Effector memory CD4-positive, alpha-beta T cell (primary cell): ENCODE results near the gene KLF7.

Source experiments
- DNase-seq, 3 donors: peaks; one replicate each; pipeline ENCODE4 v3.0.0-alpha.2; 2020
- H3K27ac ChIP-seq: 2 replicates; pipeline ENCODE4 v1.7.0; 2013; ENCODE audit warnings: mild to moderate bottlenecking, low read length, moderate library complexity; ENCODE audit not compliant: insufficient read depth, poor library complexity, severe bottlenecking
- H3K27me3 ChIP-seq: replicated peaks from 2 replicates; pipeline ENCODE4 v1.7.0; 2013; ENCODE audit warnings: mild to moderate bottlenecking, low read length; ENCODE audit not compliant: insufficient read depth, control insufficient read depth, poor library complexity, severe bottlenecking
- H3K36me3 ChIP-seq: 2 replicates; pipeline ENCODE4 v1.7.0; 2013; ENCODE audit warnings: mild to moderate bottlenecking, low read length, moderate library complexity; ENCODE audit not compliant: control insufficient read depth, insufficient read depth
- H3K4me1 ChIP-seq: 2 replicates; pipeline ENCODE4 v1.7.0; 2013; ENCODE audit warnings: low read length, mild to moderate bottlenecking; ENCODE audit not compliant: control insufficient read depth, insufficient read depth, poor library complexity, severe bottlenecking
- H3K4me3 ChIP-seq: 2 replicates; pipeline ENCODE4 v1.7.0; 2013; ENCODE audit warnings: low read length, low read depth, mild to moderate bottlenecking; ENCODE audit not compliant: insufficient read depth, poor library complexity, severe bottlenecking
- H3K9me3 ChIP-seq: 2 replicates; pipeline ENCODE4 v1.7.0; 2013; ENCODE audit warnings: mild to moderate bottlenecking, low read length, moderate library complexity; ENCODE audit not compliant: control insufficient read depth

The KLF7 gene

DNA sequence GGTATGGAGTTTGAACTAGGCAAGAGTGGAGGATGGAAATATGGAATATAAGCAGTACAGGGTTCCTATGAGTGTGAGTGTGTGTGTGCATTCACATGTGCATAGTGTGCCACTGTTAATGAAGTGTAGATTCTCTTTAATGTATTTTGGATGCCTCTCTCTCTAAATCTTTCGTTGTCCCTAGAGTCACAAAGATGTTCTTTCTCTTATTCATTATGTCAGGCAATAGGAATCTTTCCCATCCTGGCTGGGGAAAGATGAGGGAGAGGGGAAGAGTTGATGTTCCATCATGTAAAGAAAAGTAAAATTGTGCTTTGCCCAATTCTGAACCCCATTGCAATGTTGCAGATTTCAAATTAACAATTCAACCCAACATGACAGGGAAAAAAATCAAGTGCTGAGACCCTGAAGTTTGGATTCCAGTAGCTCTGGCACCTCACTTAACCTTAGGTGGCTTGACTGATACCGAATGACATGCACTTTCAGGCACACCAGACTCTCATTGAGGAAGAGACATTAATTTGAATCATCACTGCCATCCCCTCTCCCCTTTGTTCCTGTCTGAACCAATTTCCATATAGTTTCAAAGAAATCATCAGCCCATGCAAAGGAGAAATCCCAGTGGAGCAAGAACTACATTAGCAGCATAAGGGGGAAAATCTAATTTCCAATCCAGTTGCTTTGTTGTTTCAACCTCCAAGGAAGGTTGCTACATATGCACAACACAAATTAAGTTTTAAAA is 28.0 kb downstream of the KLF7 start:
- Histone ChIP-seq H3K4me1 (peaks cover 32% of the 10 kb centered on the region), H3K4me3 (no peak overlapping the region), H3K27me3 (no peaks in the 10 kb centered on the region), H3K27ac (no peak overlapping the region), H3K9me3 (no peaks in the 10 kb centered on the region), H3K36me3 (no peaks in the 10 kb centered on the region)
- DNase-seq = no peak

DNA sequence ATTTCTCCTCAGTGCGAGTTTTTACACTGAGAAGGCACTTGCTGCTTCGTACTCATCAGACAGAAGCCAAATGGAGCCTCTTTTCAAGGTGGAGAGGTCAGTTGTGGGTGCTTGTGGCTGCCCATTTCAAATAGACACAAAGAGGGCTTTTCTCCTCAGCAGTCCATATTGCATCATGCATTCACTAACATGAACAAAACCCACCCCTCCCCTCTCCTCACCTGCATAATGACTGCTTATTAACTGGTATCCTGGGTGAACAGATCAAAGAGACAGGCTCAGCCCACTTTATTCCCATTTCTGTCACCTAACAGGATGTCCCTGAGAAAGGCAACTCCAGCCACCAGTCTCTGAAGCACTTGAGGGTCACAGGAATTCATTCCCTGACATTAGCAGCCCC is 28.9 kb downstream of the KLF7 start:
- H3K36me3 ChIP-seq = no peaks in the 10 kb centered on the region
- no peak for DNase-seq
- peaks cover 23% of the 10 kb centered on the region for H3K4me1 ChIP-seq
- no peak overlapping the region for H3K27ac ChIP-seq
- no peaks in the 10 kb centered on the region for H3K27me3 ChIP-seq
- H3K9me3 ChIP-seq = no peaks in the 10 kb centered on the region
- H3K4me3 ChIP-seq = no peak overlapping the region

DNA sequence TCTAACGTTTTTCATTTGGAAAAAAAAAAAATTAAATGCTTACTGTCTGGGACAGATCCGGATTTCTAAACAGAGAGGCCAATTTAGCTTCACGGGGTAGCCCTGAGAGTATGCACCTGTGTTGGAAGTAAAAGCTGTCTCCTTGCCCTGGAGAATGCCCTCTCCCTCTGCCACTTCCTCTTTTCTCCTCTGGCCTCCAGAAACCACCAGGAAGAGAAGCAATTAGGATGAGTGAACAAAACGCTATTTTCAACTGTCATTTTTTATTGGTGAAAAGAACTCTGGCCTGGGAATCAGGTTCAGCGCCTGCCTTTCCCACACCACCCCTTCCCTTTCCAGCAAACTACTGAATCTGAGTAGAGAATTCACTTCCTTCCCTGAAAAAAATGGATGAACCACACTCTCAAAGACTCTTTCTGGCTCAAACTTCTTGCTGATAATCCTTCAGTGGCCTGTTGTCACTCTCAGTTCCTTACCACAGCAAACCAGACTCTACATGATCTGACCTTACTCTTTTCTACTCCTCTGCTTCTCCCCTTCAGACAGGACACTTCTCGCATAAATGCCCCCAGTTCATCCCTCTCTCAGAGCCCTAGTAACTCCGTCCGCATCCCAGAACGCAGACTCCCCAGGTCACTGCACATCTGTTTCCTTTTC is 29.8 kb downstream of the KLF7 start:
- no peaks in the 10 kb centered on the region for H3K27me3 ChIP-seq
- DNase-seq = no peak
- H3K9me3 ChIP-seq = no peaks in the 10 kb centered on the region
- H3K27ac ChIP-seq = no peak overlapping the region
- no peak overlapping the region for H3K4me3 ChIP-seq
- peaks cover 14% of the 10 kb centered on the region for H3K4me1 ChIP-seq
- no peaks in the 10 kb centered on the region for H3K36me3 ChIP-seq

DNA sequence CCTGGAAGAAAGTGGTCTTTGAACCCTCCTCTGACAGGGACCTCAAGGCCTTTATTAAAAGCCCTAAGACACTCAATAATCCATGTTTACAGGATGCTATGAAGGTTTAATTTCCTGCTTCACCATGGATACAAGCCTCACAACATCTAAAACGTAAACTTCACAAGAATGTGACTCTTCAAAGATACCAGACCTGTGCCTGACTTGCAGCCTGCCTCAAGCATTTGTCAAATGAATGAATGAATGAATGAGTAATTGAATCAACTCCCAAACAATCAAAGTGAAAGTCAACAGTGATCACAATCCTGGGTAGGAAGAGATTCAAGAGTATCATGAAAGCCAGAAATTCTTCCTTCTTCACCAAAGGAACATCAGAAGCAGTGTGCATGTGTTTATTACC is 30.4 kb downstream of the KLF7 start:
- no peak for DNase-seq
- H3K36me3 ChIP-seq = no peaks in the 10 kb centered on the region
- no peaks in the 10 kb centered on the region for H3K27me3 ChIP-seq
- H3K9me3 ChIP-seq = no peaks in the 10 kb centered on the region
- H3K27ac ChIP-seq = no peak overlapping the region
- H3K4me3 ChIP-seq = no peak overlapping the region
- peaks cover 13% of the 10 kb centered on the region for H3K4me1 ChIP-seq

DNA sequence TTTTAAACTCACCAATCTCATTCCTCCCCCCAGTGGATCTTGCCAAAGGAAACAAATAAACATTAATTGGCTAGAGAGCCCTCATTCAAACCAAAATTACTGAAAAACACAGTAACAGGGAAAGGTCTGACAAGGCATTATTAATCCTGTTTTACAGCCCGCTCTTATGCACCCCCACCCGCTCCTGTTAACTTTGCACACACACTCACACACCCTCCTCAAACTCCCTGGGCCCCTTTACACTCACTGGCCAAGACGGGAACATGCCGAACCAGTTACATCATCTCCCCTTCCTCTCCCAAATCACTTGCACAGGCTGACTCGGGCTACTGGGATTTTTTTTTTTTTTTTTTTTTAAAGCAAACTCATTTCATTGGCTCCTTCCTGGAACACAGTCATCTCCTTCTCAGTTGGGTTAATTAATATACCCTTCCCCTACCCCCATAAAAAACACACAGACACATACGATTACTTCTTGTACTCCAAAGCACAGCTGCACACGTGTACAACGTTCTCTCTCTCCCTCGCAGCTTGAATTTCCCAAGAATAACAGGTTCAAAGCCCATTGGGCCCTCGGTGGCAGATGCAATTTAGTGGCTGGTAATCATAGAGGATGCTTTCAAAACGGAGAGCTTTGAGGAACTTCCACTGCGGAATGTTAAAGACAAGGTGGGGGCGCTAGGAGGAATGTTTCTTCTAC is 31.8 kb downstream of the KLF7 start:
- Histone ChIP-seq H3K27me3 (no peaks in the 10 kb centered on the region), H3K4me1 (peaks cover 13% of the 10 kb centered on the region), H3K4me3 (no peak overlapping the region), H3K36me3 (no peaks in the 10 kb centered on the region), H3K27ac (no peak overlapping the region), H3K9me3 (no peaks in the 10 kb centered on the region)
- no peak for DNase-seq

DNA sequence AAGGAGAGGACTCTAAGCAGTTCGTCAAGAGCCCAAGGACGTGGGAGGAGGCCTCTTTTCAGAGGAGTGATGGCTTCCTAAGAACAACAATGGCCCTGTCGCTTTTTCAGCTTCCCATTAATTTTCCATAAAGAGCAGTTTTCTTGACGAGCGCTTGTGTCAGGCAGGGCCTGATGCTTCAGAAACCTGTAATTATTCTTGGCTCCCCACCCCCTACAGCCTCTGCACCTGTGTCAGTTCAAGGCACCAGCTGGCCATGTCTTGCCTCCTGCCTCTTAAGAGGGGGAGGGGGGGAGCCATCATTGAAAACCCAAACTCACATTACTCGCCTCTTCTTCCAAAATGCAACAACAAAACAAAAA is 32.3 kb downstream of the KLF7 start:
- no peaks in the 10 kb centered on the region for H3K36me3 ChIP-seq
- no peaks in the 10 kb centered on the region for H3K9me3 ChIP-seq
- no peaks in the 10 kb centered on the region for H3K27me3 ChIP-seq
- no peak overlapping the region for H3K4me3 ChIP-seq
- H3K4me1 ChIP-seq = peaks cover 13% of the 10 kb centered on the region
- no peak overlapping the region for H3K27ac ChIP-seq
- DNase-seq = no peak

DNA sequence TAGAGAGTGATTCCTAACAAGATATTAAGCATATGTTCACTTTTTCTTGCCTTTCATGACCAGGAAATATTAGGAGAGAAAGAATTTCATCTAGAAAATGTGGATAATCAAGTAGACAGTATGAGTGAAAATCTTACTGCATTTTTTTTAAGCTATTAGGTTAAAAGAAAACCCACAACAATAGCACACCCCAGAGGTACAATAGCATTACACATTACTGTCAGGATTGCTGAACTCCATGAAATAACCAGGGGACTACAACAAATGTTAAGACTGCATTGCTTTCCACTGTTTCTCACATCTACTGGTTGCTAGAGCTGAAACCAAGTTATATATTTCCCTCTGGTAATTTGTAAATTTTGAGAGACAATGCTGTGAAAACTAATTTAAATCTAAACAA is 33.7 kb downstream of the KLF7 start:
- Histone ChIP-seq H3K36me3 (no peaks in the 10 kb centered on the region), H3K4me1 (peaks cover 13% of the 10 kb centered on the region), H3K9me3 (no peaks in the 10 kb centered on the region), H3K4me3 (no peak overlapping the region), H3K27ac (no peak overlapping the region), H3K27me3 (no peaks in the 10 kb centered on the region)
- no peak for DNase-seq

DNA sequence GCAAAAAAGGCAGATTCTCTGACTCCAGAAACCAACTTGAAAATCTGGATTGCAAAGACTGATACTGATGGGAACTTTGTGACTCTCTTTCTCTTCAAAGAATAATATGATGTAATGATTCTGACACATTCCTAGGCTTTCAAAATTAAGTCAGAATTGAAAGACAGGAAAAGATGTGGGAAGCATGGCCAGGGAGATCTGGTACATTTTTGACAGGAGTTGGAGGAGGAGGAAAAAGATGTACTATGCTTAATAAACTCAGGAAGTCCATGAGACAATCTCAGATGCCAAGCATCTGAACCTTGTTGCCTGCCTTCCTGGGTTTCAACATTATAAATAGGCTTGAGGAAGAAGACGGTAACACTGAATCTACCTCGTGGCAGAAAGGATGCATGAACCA is 34.2 kb downstream of the KLF7 start:
- H3K4me1 ChIP-seq = peaks cover 12% of the 10 kb centered on the region
- H3K27me3 ChIP-seq = no peaks in the 10 kb centered on the region
- H3K9me3 ChIP-seq = no peaks in the 10 kb centered on the region
- DNase-seq = no peak
- no peak overlapping the region for H3K4me3 ChIP-seq
- no peak overlapping the region for H3K27ac ChIP-seq
- no peaks in the 10 kb centered on the region for H3K36me3 ChIP-seq

DNA sequence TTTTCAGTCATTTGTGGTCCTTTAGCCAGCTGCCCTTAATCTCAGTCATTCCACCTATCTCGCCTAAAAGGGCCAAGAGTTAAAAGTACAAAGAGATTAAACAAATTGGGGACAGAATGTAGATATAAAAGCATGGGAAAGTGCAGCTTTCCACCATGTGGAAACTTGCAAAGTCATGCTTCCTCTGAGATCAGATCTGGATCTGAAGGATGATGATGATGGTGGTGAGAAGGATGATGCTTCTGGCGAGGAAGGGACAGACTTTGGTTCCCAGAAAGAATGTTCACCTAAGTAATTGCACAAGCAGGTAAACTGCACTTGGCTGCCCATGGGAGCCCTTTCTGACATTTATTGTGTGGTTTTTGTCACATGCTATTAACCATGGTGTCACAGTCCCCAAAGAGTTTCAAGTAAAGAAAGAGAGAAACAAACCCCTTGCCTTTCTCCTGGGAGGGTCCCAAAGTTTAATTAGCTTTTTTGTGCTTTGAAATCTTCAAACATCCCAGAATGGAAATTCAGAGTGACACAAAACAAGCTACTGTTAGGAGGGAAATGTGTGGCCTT is 34.7 kb downstream of the KLF7 start:
- Histone ChIP-seq H3K36me3 (no peaks in the 10 kb centered on the region), H3K4me1 (peaks cover 11% of the 10 kb centered on the region), H3K4me3 (no peak overlapping the region), H3K9me3 (no peaks in the 10 kb centered on the region), H3K27ac (no peak overlapping the region), H3K27me3 (no peaks in the 10 kb centered on the region)
- DNase-seq = no peak

DNA sequence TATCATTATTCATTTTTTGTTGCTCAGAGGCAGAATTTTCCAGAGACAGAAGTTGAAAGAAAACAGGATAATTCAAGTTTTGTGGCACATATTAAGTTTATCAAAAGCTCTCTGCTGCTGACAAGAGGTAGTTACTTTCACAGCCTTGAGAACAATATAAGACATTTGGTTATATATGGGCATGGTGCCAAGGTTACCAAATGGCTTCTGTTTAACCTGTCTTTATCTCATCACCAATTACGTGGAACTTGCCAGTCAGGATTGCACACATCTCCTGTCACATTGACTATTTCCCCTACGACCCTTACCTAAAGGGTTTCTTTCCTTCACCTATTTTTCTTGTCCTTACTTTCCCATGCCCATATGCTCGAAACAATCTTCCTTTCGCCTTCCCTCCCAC is 35.9 kb downstream of the KLF7 start:
- no peak overlapping the region for H3K27ac ChIP-seq
- peaks cover 5% of the 10 kb centered on the region for H3K4me1 ChIP-seq
- no peaks in the 10 kb centered on the region for H3K36me3 ChIP-seq
- H3K4me3 ChIP-seq = no peak overlapping the region
- no peaks in the 10 kb centered on the region for H3K27me3 ChIP-seq
- H3K9me3 ChIP-seq = no peaks in the 10 kb centered on the region
- DNase-seq = no peak
